Endothelial cell of umbilical vein (primary cell): Measurements from ENCODE around the gene HOXC9. TPM values are rescaled to one million over a fixed set of nuclear protein-coding genes. Genes with fewer than 3 reads are reported as not detected.

ENCODE experiments used
- BruUV-seq: library from RNA; stranded (reverse); fragments of 400-500 nt; replicated peaks from 2 replicates; lab custom pipeline; 2021; lab: Mats Ljungman, UMichigan
- CTCF ChIA-PET: fragments of 300-600, 350-600 bp; sonication (Branson Sonifier 250); formaldehyde crosslinking; loops from one replicate; lab custom pipeline; 2021; ENCODE audit warnings: antibody characterized with exemption, inconsistent platforms; lab: Charles Lee
- POLR2A ChIA-PET: fragments of 300-600, 350-600 bp; sonication (Branson Sonifier 250); formaldehyde crosslinking; loops from one replicate; lab custom pipeline; 2021; ENCODE audit warnings: antibody characterized with exemption, inconsistent platforms; lab: Charles Lee
- DNase-seq: peaks from one replicate; pipeline ENCODE4 v3.0.0-alpha.2; 2011; ENCODE audit warnings: low read depth, low spot score
- FAIRE-seq: peaks from 2 replicates; lab custom pipeline; 2011; peaks lifted over from hg19 to GRCh38; lab: Jason Lieb, UNC
- H2AFZ ChIP-seq: 2 replicates; pipeline ENCODE4 v1.6.0; 2012; ENCODE audit warnings: low read depth, low read length, control low read depth, inconsistent platforms
- H3K27ac ChIP-seq: 2 replicates; pipeline ENCODE4 v1.5.1; 2011; ENCODE audit warnings: low read depth, mild to moderate bottlenecking, control low read depth, low read length, moderate library complexity; ENCODE audit not compliant: insufficient read depth
- H3K27me3 ChIP-seq, 2 experiments: 2 replicates each; pipeline versions ENCODE4 v1.6.0 to v1.6.1; 2011; ENCODE audit warnings: low read length in 2 of 2, mixed read lengths in 1 of 2; ENCODE audit not compliant: control insufficient read depth in 2 of 2, insufficient read depth in 2 of 2
- H3K36me3 ChIP-seq, 2 experiments: 2 replicates in 1 of 2; 3 replicates in 1 of 2; pipeline ENCODE4 v1.5.1; 2011; ENCODE audit warnings: low read length in 2 of 2, mild to moderate bottlenecking in 1 of 2, moderate library complexity in 1 of 2; ENCODE audit not compliant: control insufficient read depth in 2 of 2, insufficient read depth in 2 of 2; ENCODE audit errors: extremely low read depth in 1 of 2
- H3K4me1 ChIP-seq: 3 replicates; pipeline ENCODE4 v1.5.1; 2011; ENCODE audit warnings: mild to moderate bottlenecking, low read length; ENCODE audit not compliant: control insufficient read depth, insufficient read depth; ENCODE audit errors: extremely low read depth
- H3K4me2 ChIP-seq: 2 replicates; pipeline ENCODE4 v1.6.1; 2011; ENCODE audit warnings: low read length, control low read depth, mixed read lengths; ENCODE audit not compliant: insufficient read depth
- H3K4me3 ChIP-seq, 3 experiments: fragments of 200-600 bp in 1 of 3; sonication (generic), shearing (Covaris generic) in 1 of 3; replicated peaks in 1 of 3; 2 replicates each; pipeline ENCODE4 v1.5.1; 2011 to 2016; ENCODE audit warnings: control low read depth in 3 of 3, low read length in 3 of 3, mild to moderate bottlenecking in 2 of 3, inconsistent platforms in 1 of 3, low read depth in 1 of 3, moderate library complexity in 1 of 3; ENCODE audit not compliant: insufficient read depth in 1 of 3
- H3K79me2 ChIP-seq: 2 replicates; pipeline ENCODE4 v1.6.0; 2012; ENCODE audit warnings: low read length, inconsistent platforms; ENCODE audit not compliant: control insufficient read depth, insufficient read depth
- H3K9ac ChIP-seq: replicated peaks from 2 replicates; pipeline ENCODE3; 2011; ENCODE audit warnings: low read length, control low read depth; ENCODE audit not compliant: insufficient read depth; ENCODE audit errors: extremely low read depth
- H3K9me1 ChIP-seq: replicated peaks from 3 replicates; pipeline ENCODE4 v1.6.0; 2011; ENCODE audit warnings: mild to moderate bottlenecking, low read length; ENCODE audit not compliant: control insufficient read depth, insufficient read depth; ENCODE audit errors: extremely low read depth
- H3K9me3 ChIP-seq: replicated peaks from 2 replicates; pipeline ENCODE4 v1.5.1; 2012; ENCODE audit warnings: low read length, inconsistent platforms; ENCODE audit not compliant: control insufficient read depth, insufficient read depth
- H4K20me1 ChIP-seq: replicated peaks from 2 replicates; pipeline ENCODE3; 2011; ENCODE audit warnings: mild to moderate bottlenecking, low read length; ENCODE audit not compliant: control insufficient read depth, insufficient read depth; ENCODE audit errors: extremely low read depth
- EZH2 ChIP-seq: IDR thresholded peaks from 2 replicates; pipeline ENCODE4 v1.6.1; 2012; ENCODE audit warnings: borderline replicate concordance, low read depth, mild to moderate bottlenecking, moderate library complexity, low read length, inconsistent platforms; ENCODE audit not compliant: severe bottlenecking
- FOS ChIP-seq: IDR thresholded peaks from 2 replicates; pipeline ENCODE4 v1.6.1; 2011; ENCODE audit warnings: mild to moderate bottlenecking, low read length, moderate library complexity, borderline replicate concordance; ENCODE audit not compliant: insufficient read depth
- GATA2 ChIP-seq: IDR thresholded peaks from 2 replicates; pipeline ENCODE4 v1.7.0; 2011; ENCODE audit warnings: low read depth, mild to moderate bottlenecking, moderate library complexity, mixed read lengths, low read length; ENCODE audit not compliant: insufficient read length, insufficient read depth
- JUN ChIP-seq: IDR thresholded peaks from 2 replicates; pipeline ENCODE4 v1.6.1; 2011; ENCODE audit warnings: borderline replicate concordance, low read depth; ENCODE audit not compliant: insufficient read length, insufficient read depth
- MAX ChIP-seq: IDR thresholded peaks from 2 replicates; pipeline ENCODE4 v1.6.1; 2011; ENCODE audit not compliant: insufficient read depth, insufficient read length
- MYC ChIP-seq: IDR thresholded peaks from one replicate; pipeline ENCODE4 v1.6.1; 2011; ENCODE audit warnings: mild to moderate bottlenecking, low read depth, low read length
- POLR2A ChIP-seq: IDR thresholded peaks from 2 replicates; pipeline ENCODE4 v1.6.1; 2012; ENCODE audit warnings: low read depth, mild to moderate bottlenecking, control low read depth, low read length
- POLR2AphosphoS5 ChIP-seq: IDR thresholded peaks from 2 replicates; pipeline ENCODE4 v1.6.1; 2012; ENCODE audit warnings: low read depth, mild to moderate bottlenecking, control low read depth, low read length, moderate library complexity; ENCODE audit not compliant: insufficient read depth
- dilution Hi-C: fragments of 300-500 bp; cut with MboI; formaldehyde crosslinking; loops from one replicate; pipeline ENCODE4 v1.15.0; 2019; ENCODE audit warnings: low sequenced_read_pairs; ENCODE audit not compliant: extremely low pct_ligation_motif_present
- intact Hi-C: fragments of 100-400 bp; cut with micrococcal nuclease; formaldehyde crosslinking; loops from one replicate; pipeline ENCODE4 v1.10.0; 2022
- polyA plus RNA-seq, 4 experiments: library from polyadenylated mRNA; depleted of rRNA in 3 of 4; stranded (reverse) in 3 of 4; unstranded in 1 of 4; fragments of >200 nt; gene quantifications; 2 replicates each; pipeline versions ENCODE4 v1.2.1 to v1.2.3, GENCODE V29; 2011 to 2012; ENCODE audit warnings: missing spikeins in 1 of 4
- total RNA-seq: library from RNA; stranded (reverse); gene quantifications from 2 replicates; pipeline ENCODE4 v1.2.3, GENCODE V29; 2021
- TF ChIP-seq, protein P1 (sequence below), 2 donors: IDR thresholded peaks; 1 replicate in 1 of 2; 2 replicates in 1 of 2; pipeline ENCODE4 v1.5.1; 2011; ENCODE audit warnings: low read length in 2 of 2, mild to moderate bottlenecking in 2 of 2, moderate library complexity in 2 of 2, control low read depth in 1 of 2, inconsistent platforms in 1 of 2, low read depth in 1 of 2; ENCODE audit not compliant: insufficient read depth in 1 of 2; ENCODE audit errors: extremely low read depth in 1 of 2

Gene HOXC9
- total and polyA plus RNA-seq, 2 donors (not counting 3 experiments of a cell fraction or from before 2014, with no cell fraction given), result 0.40 to 0.58 TPM

- H3K4me2 ChIP-seq, result no peak overlapping the region
- DNase-seq (no peak), FAIRE-seq (no peak)
- intact Hi-C loops (no loop called here), dilution Hi-C loops (no loop called here)
- no peaks in the 10 kb centered on the region for H3K36me3 ChIP-seq
- no peak overlapping the region for H3K27ac ChIP-seq
- ChIA-PET POLR2A (no interaction called here), CTCF (interaction anchor here (0.6 to 1.4 kb wide), 3 partner anchors 12 to 1711 kb away, joined by 3 to 4 read pairs (median 3); no protein-coding TSS in a partner anchor)
- H2AFZ ChIP-seq, result no peak overlapping the region
- no peaks in the 10 kb centered on the region for H4K20me1 ChIP-seq
- BruUV-seq, result no TSS peak
- no peak overlapping the region for H3K4me3 ChIP-seq
- H3K9ac ChIP-seq, result no peak overlapping the region
- no peaks in the 10 kb centered on the region for H3K9me3 ChIP-seq
- TF ChIP-seq POLR2A (no peak), FOS (no peak), JUN (no peak), EZH2 (no peak), GATA2 (no peak), MAX (no peak), MYC (no peak), POLR2AphosphoS5 (no peak)
- TF ChIP-seq, protein P1, sequence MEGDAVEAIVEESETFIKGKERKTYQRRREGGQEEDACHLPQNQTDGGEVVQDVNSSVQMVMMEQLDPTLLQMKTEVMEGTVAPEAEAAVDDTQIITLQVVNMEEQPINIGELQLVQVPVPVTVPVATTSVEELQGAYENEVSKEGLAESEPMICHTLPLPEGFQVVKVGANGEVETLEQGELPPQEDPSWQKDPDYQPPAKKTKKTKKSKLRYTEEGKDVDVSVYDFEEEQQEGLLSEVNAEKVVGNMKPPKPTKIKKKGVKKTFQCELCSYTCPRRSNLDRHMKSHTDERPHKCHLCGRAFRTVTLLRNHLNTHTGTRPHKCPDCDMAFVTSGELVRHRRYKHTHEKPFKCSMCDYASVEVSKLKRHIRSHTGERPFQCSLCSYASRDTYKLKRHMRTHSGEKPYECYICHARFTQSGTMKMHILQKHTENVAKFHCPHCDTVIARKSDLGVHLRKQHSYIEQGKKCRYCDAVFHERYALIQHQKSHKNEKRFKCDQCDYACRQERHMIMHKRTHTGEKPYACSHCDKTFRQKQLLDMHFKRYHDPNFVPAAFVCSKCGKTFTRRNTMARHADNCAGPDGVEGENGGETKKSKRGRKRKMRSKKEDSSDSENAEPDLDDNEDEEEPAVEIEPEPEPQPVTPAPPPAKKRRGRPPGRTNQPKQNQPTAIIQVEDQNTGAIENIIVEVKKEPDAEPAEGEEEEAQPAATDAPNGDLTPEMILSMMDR (IDR thresholded peaks at IDR 0.05; ENCODE audit: extremely low read depth in 1 of 2, insufficient read depth in 1 of 2, low read depth in 1 of 2, low read length in 2 of 2), result no peak
- H3K9me1 ChIP-seq, result no peaks in the 10 kb centered on the region
- H3K79me2 ChIP-seq, result no peaks in the 10 kb centered on the region
- no peaks in the 10 kb centered on the region for H3K4me1 ChIP-seq
- peaks cover 83 to 96% of the 10 kb centered on the region in 2 experiments for H3K27me3 ChIP-seq
Measured at GRCh38 chr12:53976823-53977595, 23.0 kb upstream of the HOXC9 start.
